Esophagus muscularis mucosa (tissue), 3 donors: Measurements from ENCODE around the gene AGAP4.
"Not testable (repeated sequence)": the region's sequence is repeated elsewhere in the genome, so short reads cannot be mapped to it uniquely, and the experiment has no call there.

ENCODE experiments used
- CTCF ChIP-seq, 3 experiments: fragments of 200-600 bp in 2 of 3; fragments of 450-650 bp in 1 of 3; sonication (generic) in 2 of 3; IDR thresholded peaks; one replicate each; pipeline ENCODE4 v1.5.1; 2017 to 2019; ENCODE audit warnings: antibody characterized with exemption in 3 of 3, mild to moderate bottlenecking in 2 of 3, moderate library complexity in 1 of 3
- POLR2A ChIP-seq: fragments of 450-650 bp; IDR thresholded peaks from one replicate; pipeline ENCODE4 v1.6.1; 2017; ENCODE audit warnings: antibody characterized with exemption, moderate library complexity, mild to moderate bottlenecking, low read depth
- POLR2AphosphoS5 ChIP-seq, 2 donors: sonication (generic); formaldehyde crosslinking; IDR thresholded peaks; one replicate each; pipeline ENCODE4 v1.6.1; 2017; ENCODE audit warnings: antibody characterized with exemption in 2 of 2

GRCh38 chr10:45814146-45814545, 33.2 kb downstream of the AGAP4 start:
- not testable (repeated sequence) for TF ChIP-seq CTCF (IDR thresholded peaks at IDR 0.05); POLR2A; POLR2AphosphoS5 (IDR thresholded peaks at IDR 0.05)
